Activated CD4-positive, CD25-positive, alpha-beta regulatory T cell treated with anti-CD3 and anti-CD28 coated beads, Interleukin-2, amount 50 U/mL, for 16 hours (primary cell): ENCODE results near the gene SEPTIN8.

Source experiments
- DNase-seq: peaks from one replicate; pipeline ENCODE4 v3.0.0-alpha.2; 2020; ENCODE audit warnings: low read depth, low spot score

Gene SEPTIN8

GRCh38 chr5:132765311-132766019 is 11.6 kb downstream of the SEPTIN8 start:
- no peak for DNase-seq

- DNase-seq, result no peak
Measured at GRCh38 chr5:132764671-132765238, 12.3 kb downstream of the SEPTIN8 start.

- DNase-seq, result no peak
Measured at GRCh38 chr5:132764051-132764450, 13.0 kb downstream of the SEPTIN8 start.

GRCh38 chr5:132763181-132764036 is 13.6 kb downstream of the SEPTIN8 start:
- DNase-seq, result no peak

- no peak for DNase-seq
Measured at GRCh38 chr5:132762246-132763000, 14.6 kb downstream of the SEPTIN8 start.

- no peak for DNase-seq
Measured at GRCh38 chr5:132761321-132762240, 15.5 kb downstream of the SEPTIN8 start.

- DNase-seq, result no peak
Measured at GRCh38 chr5:132760601-132761317, 16.3 kb downstream of the SEPTIN8 start.

- DNase-seq, result no peak
Measured at GRCh38 chr5:132760049-132760420, 17.0 kb downstream of the SEPTIN8 start.

- no peak for DNase-seq
Measured at GRCh38 chr5:132759114-132760048, 17.7 kb downstream of the SEPTIN8 start.

- DNase-seq, result no peak
Measured at GRCh38 chr5:132758451-132758850, 18.6 kb downstream of the SEPTIN8 start.

- no peak for DNase-seq
Measured at GRCh38 chr5:132756542-132756941, 20.5 kb downstream of the SEPTIN8 start.

GRCh38 chr5:132754947-132755346 is 22.1 kb downstream of the SEPTIN8 start:
- DNase-seq, result no peak

GRCh38 chr5:132754111-132754510 is 22.9 kb downstream of the SEPTIN8 start:
- no peak for DNase-seq

- DNase-seq, result no peak
Measured at GRCh38 chr5:132753135-132753987, 23.7 kb downstream of the SEPTIN8 start.

GRCh38 chr5:132752581-132753125 is 24.4 kb downstream of the SEPTIN8 start:
- no peak for DNase-seq

- no peak for DNase-seq
Measured at GRCh38 chr5:132751971-132752580, 25.0 kb downstream of the SEPTIN8 start.

GRCh38 chr5:132751444-132751843 is 25.6 kb downstream of the SEPTIN8 start:
- DNase-seq, result no peak
